NCI-H1930 (cell line): ENCODE measurements around the gene ITGB2.

Experiments used
- DNase-seq, 2 experiments: peaks; one replicate each; lab custom pipeline; 2025; lab: John Stamatoyannopoulos, UW

The ITGB2 gene

DNA sequence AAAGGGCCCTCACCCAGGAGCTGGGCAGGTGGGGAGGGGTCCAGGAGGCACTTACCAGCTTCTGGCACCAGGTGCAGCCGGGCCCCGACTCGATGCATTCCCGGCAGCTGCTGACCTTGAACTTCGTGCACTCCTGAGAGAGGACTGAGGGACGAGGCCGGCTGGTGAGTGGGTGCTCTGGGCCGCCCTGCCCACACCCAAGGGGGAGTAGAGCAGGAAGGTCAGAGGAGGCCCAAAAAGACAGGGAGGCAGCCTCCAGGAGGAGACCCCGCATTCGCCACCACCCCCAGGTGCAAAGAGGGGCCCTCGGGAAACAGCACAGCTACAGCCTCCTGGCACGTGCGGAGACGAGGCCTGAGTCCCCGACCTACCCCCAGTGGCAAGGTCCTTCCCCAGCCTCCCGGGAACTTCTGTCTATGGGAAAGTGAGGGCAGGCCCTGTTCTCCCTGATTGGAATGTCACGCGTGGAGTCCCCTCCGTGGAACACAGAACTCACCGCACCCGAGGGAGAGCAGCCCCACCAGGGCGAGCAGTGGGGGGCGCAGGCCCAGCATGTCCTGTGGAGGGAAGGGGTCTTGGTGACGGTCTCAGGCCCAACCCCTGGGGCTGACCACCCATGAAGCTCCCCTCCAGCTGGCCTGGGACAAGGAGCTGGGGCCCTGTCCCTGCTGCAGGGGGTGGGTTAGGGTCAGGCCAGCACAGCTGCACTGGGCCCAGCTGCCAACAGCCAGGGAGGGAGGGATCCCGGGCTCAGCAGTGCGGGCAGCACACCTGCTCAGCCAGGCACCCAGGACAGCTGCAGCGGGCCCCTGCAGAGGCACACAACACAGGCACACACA lies 10.3 kb downstream of the ITGB2 start:
- DNase-seq: no peak

DNA sequence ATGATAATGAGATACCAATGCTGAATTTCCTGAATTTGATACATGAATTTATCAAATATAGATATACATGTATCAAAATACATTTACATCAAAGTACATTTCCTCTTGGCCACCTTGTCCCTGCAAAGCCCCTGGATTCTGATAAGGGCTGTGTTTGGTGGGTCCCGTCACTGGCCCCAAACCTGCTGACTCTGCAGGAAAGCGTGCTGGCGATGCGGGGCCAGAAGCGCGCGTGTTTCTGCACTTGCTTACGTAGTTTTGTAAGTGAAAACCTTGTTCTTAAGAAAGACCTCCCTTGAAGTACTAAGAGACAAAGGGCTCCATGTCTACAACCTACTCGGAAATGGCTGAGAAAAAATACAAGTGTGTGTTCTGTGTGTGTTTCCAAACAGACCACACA lies 11.0 kb downstream of the ITGB2 start:
- no peak for DNase-seq

DNA sequence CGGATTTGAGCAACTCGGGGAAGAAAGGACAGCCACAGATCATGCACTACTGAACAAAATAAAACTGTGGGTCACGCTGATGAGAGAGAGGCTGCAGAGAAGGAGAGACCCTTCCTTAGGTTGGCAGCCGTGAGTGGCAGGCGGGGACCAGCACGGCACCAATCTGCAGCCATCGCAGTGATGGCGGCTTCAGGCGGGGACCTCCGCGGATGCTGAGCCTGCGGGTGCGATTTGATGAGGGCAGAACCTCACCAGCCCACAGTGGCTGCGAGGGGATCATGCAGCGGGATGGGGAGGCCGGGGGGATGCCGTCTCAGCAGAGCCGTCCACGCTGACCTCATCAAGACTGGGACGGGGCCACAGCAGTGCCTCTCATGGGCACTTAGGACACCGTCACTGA lies 11.8 kb downstream of the ITGB2 start:
- no peak for DNase-seq

DNA sequence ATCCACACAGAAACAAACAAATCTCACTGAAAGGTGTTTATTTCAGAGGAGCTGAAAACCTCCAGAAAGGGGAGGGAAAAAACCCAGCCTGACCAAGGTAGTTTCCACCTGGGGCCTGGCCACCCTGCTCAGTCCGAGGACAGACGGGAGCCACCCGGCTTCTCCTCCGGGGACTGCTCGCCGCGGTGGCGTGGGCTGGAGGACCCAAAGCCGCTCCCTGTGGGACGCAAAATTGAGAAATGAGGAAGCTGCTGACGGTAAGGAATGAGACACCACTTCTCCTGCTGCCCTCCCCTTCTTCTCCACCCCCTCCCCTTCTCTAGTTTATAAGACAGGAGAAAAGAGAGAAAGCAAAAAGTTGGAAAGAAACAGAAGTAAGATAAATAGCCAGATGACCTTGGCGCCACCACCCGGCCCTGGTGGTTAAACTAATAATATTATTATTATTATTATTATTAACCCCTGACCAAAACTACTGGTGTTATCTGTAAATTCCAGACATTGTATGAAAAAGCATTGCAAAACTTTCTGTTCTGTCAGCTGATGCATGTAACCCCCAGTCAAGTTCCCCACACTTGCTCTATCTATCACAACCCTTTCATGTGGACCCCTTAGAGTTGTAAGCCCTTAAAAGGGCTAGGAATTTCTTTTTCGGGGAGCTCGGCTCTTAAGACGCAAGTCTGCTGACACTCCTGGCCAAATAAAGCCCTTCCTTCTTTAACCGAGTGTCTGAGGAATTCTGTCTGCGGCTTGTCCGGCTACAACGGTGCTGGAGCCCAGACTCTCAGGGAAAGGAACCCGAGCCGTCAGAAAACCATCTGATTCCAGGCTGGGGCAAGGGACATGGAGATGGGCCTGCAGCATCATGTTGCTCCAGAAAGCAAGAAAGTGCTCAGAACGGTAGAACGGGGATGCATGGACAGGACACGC lies 12.5 kb downstream of the ITGB2 start:
- no peak for DNase-seq

DNA sequence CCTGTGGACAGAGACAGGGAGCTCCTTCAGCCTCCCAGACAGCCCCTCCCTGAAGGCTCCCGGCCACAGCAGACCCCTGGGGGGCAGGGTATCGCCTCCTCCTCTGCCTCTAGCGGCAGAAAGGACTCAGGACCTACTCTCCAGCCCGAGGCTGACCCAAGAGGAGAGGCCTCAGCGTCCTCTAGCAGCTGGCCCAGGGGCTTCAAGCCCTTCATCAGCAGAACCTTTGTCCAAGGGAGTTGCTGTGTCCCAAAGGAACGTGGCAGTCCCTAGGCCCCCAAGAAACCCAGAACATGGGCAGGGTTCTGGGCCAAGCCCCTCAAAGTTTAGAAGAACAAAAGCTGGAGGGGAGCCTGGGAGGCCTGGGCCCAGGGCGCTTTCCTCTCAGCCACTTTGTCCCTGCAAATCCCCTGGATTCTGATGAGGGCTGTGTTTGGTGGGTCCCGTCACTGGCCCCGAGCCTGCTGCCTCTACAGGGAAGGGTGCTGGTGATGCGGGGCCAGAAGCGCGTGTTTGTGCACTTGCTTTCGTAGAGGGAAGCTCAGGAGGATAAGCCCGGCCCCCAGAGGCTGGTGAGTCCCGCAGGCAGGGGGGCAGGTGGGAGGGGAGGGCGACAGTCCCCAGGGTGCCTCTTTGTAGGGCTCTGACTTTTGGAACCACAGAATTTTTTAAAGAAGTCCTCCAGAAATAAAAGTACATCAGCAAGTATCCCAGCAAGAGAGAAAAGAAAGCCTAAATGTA lies 13.3 kb downstream of the ITGB2 start:
- no peak for DNase-seq

DNA sequence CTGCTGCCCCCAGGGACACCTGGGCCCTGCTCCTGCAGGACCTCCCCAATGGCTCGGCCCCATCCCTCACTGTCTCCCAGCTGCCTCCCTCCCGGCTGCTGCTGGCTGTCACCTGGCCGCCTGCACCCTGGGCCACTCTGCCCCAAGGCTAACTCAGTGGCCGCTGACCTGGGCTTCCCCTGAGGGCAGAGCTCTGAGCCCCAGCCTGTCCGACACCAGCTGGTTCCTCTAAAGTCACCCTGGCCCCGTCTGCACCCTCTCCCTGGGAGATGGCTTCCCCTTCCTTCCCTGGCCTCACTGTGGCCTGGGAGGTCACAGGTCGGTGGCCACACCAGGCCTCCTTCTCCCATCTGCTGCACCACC lies 15.0 kb downstream of the ITGB2 start:
- DNase-seq: no peak

DNA sequence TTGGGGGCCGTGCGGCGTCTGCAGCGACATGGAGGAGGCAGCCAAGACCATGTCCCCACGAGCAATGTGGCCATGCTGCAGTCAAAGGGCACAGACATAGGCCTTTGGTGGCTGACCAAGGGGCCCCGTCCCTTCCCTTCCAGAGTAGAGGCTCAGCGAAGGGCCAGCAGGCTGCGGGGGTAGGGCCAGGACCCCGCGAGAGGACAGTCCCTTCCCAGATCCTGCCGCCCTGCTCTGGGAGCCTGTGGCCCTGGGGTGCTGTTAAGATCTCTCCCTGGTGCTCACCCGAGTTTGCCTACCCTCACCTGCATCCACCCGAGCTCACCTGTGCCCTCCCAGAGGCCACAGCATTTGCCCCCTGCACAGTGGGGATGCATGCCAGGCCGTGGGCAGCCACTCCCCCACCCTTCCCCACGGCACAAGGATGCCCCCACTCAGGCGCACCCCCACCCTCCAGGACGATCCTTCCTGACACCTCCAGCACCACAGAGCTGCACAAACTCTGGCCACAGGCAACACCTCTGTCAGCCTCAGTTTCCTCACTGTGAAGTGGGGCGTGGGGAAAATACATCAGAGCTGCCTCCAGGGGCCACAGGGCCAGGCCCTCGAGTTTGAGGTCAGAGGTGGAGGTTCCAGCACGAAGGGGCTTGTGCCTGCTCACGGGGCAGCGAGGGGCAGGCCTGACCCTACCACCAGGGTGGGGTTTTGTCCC lies 15.5 kb downstream of the ITGB2 start:
- DNase-seq: no peak

DNA sequence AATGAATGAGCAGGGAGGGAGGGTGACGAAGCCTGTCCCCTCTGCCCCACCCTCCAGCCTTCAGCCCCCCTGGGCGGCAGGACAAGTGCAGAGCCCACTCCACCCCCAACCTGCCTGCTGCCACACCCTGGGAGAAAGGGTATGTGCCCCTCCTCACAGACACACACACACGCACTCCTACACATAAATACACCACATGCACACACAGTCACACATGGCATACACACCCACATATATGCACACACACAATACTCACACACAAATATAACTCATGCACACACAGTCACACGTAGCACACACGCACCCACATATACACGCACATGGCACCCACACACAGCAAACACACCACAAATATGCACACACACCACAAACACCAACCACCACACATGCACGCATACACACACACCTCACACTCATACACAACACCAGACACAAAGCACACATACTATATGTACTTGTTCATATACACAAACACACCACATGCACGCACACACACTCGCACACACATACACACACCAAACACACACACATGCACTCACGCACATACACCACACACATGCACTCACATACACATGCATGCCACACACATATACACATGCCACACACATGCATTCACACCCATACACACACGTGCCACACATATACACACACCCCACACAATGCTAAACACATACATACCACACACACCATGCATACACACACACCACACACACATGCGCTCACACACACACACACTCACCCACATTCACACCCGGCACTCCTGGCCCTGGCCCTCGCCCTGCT lies 16.4 kb downstream of the ITGB2 start:
- no peak for DNase-seq

DNA sequence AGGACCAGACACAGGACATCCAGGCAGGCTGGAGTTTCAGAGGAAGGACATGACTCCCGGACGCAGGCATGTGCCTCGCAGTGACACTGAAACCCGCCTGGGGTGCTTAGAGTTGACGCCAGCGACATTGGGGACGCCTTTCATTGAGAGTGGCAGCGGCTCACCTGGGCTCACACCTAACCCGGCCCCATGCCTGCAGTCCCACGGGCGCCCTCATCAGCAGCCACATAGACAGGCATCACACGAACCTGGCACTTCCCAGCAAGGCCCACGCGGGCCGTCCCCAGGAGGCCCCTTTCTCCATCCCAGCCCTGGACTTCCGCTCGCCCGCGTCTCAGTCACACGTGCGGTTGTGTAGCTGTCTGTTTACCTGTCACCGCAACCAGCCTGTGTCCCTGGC lies 17.0 kb downstream of the ITGB2 start:
- no peak for DNase-seq

DNA sequence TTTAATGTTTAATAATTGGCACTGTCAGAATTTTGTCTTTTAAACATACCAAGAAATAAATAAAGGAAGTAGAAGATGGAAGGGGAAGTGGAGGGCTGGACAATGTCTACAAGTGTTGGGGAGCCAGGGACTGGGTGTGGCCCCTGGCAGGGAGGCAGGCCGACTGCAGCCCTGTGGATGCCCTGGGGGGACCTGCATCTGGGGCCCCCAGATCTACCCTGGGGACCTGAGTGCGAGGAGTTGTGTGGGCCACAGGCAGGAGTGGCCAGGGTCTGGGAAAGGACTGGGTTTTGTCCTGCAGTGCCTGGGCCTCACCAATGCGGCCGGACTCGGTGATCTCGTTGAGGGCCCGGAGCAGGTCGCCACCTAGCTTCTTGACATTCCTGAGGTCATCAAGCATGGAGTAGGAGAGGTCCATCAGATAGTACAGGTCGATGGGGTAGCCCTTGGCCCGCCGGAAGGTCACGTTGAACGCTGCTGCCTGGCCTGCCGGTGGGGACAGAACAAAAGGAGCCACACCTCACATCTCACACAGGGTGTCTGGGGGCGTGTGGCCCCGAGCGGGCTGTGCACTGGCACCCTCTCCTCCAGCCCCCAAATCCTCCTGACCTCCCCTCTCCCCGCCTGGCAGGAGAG lies 17.5 kb downstream of the ITGB2 start:
- no peak for DNase-seq

DNA sequence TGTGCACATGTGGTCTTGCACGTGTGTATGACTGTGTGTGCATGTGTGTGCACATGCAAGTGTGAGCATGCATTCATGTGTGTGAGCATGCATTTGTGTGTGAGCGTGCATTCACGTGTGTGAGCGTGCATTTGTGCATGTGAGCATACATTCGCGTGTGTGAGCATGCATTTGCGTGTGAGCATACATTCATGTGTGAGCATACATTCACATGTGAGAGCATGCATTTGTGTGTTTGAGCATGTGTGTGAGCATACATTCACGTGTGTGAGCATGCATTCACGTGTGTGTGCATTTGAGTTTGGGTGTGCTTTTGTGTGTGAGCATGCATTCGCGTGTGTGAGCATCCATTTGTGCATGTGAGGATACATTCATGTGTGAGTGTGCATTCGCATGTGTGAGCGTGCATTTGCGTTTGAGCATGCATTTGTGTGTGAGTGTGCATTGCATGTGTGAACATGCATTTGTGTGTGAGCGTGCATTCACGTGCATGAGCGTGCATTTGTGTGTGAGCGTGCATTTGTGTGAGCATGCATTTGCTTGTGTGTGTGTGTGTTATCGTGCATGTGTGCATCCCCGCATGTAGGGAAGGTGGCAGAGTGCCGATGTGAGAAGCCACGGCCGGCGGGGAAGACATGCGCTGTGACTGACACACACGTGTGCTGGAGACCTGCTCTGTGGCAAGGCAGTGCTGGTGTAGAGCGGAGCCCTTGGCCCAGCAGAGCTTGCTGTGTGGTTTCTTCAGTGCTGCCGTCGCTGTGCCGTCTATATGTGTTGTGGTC lies 18.2 kb downstream of the ITGB2 start:
- no peak for DNase-seq

DNA sequence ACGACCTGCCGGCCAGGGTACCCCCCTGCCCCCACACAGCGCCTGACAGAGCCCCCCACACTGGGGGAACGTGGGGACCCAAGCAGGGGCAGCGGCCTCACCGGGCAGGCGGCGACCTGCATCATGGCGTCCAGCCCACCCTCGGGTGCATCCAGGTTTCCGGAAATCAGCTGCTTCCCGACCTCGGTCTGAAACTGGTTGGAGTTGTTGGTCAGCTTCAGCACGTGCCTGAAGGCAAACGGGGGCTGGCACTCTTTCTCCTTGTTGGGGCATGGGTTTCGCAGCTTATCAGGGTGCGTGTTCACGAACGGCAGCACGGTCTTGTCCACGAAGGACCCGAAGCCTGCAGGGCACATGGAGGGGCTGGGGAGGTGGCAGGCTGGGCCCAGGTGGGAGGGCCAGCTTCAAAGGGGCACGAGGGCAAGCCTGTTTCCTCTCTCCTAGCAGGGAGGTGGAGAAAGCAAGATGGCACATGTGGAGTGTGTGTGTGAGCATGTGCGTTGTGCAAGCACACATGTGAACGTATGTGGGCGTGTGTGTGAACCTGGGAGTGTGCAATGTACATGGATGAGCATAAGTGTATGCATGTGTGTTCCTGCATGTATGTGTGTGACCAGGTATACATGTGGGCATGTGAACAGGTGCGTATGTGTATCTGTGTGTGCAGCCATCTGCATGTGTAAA lies 19.2 kb downstream of the ITGB2 start:
- no peak for DNase-seq

DNA sequence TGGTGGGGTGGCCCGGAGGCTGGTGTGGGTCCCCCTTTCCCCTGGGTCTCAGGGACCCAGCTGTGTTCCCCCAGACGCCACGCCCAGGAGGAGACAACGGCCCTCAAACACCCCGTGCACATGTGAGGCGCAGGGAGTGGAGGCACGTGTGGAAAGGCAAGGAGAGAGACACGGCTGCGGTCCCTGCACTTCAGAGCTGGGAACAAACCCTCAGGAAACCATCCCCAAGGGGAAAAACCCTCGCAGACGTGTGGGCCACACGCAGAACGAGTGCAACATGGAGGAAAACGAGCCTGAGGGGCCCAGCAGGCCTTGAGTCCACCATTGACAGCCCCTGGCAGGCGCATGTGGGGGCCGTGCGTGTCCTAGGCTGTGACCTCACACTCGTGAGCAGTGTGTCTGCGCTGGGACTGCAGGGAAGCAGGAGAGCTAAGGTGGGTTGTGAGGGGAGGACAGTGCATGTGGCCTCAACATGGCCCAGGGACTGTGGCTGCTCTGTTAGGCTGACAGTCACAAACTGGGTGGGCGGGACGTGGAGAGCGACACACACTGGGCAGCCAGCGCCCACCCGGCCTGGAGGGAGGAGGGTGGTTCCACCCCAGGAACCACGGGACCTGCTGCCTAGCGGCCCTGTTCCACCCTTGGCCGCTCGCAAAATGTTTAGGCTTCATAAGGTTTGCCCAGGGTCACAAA lies 20.0 kb downstream of the ITGB2 start:
- DNase-seq: no peak

DNA sequence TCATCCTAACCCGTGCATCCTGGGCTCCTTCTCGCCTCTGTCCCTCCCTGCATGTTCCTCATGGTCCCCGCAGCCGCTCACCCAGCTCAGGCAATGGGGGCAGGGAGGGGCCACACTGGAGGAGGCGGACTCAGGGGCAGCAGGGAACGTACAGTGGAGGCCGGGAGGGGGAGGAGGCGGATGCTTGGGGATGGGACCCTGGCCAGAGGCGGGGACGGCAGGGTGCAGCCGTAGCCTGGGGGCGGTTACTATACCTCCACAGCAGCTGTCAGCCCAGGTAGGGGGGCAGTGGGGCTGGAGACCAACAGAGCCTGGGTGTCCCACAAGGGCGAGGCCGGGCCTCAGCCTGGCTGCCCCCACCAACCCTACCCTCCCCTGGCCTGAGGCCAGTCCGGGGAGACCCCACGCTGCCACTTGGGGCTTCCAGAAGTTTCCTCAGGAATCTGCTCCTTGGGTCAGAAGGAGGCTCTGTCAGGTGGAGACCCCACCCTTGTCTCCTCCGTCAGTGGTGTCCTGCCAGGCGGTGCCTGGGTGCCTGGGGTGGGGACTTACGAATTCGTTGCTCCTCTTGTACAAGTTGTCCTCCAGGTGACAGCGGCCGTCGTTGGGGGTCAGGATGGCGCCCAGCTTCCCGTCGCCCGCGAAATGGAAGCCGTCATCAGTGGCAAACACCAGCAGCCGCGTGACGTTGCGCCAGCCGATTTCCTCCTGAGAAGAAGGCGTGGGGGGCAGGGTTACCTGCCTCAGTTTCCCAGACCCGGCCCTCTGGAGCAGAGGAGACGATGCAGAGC lies 20.7 kb downstream of the ITGB2 start:
- DNase-seq: no peak

DNA sequence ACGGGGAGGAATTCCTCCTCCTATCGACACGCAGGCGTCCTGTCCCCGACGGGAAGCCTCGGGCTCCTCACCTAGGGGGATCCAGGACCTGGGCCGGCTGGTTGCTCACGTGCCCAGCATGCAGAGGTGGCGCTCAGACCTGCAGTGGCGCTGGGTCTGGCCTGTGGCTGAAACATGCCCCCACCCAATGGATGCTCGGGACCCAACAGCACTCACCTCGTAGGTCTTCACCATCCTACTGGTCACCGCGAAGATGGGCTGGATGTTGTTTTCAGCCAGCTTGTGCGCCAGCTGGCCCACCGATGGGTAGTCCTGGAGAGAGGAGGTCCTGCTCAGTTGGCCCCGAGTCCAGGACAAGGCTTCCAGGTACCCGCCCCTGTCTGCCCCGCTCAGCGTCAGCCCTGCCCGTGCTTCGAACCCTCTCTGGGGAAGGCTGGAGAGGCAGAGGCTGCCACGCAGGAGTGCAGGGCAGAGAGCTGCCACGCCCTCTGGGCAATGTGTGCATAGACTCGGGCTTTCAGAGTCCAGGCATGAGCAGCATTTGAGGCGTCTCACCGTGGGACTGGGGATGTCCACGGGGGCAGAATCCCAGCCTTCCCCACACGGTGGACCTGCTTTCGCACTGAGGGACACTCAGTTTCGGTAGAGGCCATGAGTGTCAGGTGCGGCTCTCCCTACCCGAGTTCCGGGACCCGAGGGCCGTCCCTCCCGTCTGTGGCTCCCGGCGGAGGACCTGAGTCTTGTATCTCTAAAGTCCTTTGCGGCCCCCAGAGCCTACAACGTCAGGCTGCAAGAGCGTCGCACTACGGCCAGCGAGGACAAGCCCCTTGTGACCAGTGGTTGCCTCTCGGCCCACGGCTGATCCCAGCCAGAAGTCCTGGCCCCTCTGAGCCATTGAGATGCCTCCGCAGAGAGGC lies 21.6 kb downstream of the ITGB2 start:
- no peak for DNase-seq

DNA sequence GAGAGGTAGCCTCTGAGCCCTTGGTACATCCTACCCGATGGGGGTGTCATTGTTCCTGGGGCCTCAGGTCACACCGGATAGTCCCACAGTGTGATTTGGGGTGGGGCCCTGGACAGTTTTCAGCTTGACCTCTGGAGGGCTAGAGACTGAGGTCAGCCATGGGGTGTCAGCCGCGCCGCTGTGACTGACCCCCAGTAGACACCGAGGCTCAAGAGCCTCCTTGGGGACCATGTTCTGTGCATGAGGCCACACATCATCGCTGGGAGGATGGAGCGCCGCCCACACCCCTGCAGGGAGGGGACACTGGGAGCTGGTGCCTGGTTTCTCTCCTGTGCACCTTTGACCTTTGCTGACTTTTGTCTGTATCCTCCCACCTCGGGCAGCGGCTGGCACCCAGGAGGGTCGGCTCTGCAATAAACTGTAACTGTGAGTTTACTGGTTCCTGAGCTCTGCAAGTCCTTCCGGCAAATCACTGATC lies 22.6 kb downstream of the ITGB2 start:
- no peak for DNase-seq
